AG04450 (cell line): ENCODE data around the gene TRIM8. TPM values are rescaled to one million over a fixed set of nuclear protein-coding genes. Genes with fewer than 3 reads are reported as not detected.
"Not testable (repeated sequence)": the region's sequence is repeated elsewhere in the genome, so short reads cannot be mapped to it uniquely, and the experiment has no call there.

ENCODE experiments used
- CTCF ChIA-PET: fragments of 300-600, 350-600 bp; formaldehyde crosslinking; extraction: SDS; loops from one replicate; lab custom pipeline; 2022; ENCODE audit warnings: antibody characterized with exemption, inconsistent platforms; lab: Charles Lee
- POLR2A ChIA-PET: fragments of 350-600 bp; formaldehyde crosslinking; extraction: SDS; loops from one replicate; lab custom pipeline; 2021; ENCODE audit warnings: antibody characterized with exemption, inconsistent platforms; lab: Yijun Ruan, JAX
- DNase-seq: peaks from one replicate; pipeline ENCODE4 v3.0.0-alpha.2; 2011; ENCODE audit warnings: low read depth, low spot score
- H3K27ac ChIP-seq: one replicate; pipeline ENCODE4 v1.5.1; 2012; ENCODE audit warnings: low read depth, low read length, control low read depth
- H3K27me3 ChIP-seq: one replicate; pipeline ENCODE4 v1.6.0; 2012; ENCODE audit warnings: low read length; ENCODE audit not compliant: control insufficient read depth, insufficient read depth
- H3K4me3 ChIP-seq: 2 replicates; pipeline ENCODE4 v1.5.1; 2011; ENCODE audit warnings: mild to moderate bottlenecking, low read depth, low read length, control low read depth
- H3K9me3 ChIP-seq: 2 replicates; pipeline ENCODE4 v1.5.1; 2012; ENCODE audit warnings: low read length; ENCODE audit not compliant: control insufficient read depth, insufficient read depth
- CTCF ChIP-seq: IDR thresholded peaks from 2 replicates; pipeline ENCODE4 v1.5.1; 2011; ENCODE audit warnings: low read depth, low read length, control low read depth, inconsistent platforms
- polyA plus RNA-seq: library from polyadenylated mRNA; depleted of rRNA; stranded (reverse); fragments of >200 nt; gene quantifications from 2 replicates; pipeline ENCODE4 v1.2.3, GENCODE V29; 2011

TRIM8 gene
- polyA plus RNA-seq, 1 experiment, result 66.8 TPM

DNA sequence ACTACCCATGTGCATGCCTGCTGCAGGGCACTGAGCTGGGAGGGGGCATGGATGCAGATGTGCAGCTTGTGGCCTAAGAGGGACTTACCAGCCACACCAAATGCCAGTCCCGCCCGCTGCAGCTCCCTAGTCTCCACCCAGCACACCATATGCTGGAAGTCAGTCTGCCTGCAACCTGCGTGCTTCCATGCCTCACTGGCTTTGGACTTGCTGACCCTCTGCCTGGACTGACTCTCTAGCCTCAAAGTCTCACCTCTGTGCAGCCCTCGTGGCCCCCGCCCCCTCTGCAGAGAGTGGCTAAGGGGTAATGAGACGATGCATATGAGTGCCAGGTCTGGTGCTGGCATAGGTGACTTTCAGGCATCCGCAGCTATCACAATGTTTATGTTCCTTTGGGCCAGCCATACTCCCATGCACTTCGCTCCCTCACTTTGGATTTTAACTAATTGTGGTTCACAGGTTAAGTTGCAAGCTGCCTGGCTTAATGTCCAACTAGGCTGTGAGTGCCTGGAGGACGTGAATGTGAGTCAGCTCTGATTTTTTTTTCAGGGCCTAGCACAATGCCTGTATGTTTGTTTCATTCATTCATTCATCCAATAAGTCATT is 21.7 kb downstream of the TRIM8 start:
- DNase-seq, result no peak
- no peaks in the 10 kb centered on the region for H3K9me3 ChIP-seq
- ChIA-PET CTCF (interaction anchor here (0.8 kb wide), 1 partner anchor 11 kb away, joined by 4 read pairs; no protein-coding TSS in a partner anchor), POLR2A (interaction anchor here (0.7 to 1.2 kb wide), 3 partner anchors 45 to 123 kb away, joined by 3 read pairs; partner anchors contain the start of gene WBP1L)
- H3K4me3 ChIP-seq, result no peak overlapping the region
- no peak for TF ChIP-seq CTCF
- H3K27me3 ChIP-seq, result no peaks in the 10 kb centered on the region
- H3K27ac ChIP-seq, result no peak overlapping the region

- H3K4me3 ChIP-seq, DNase-seq, H3K27me3 ChIP-seq, H3K27ac ChIP-seq, H3K9me3 ChIP-seq: not testable (repeated sequence)
- ChIA-PET POLR2A (interaction anchor here (0.7 kb wide), 1 partner anchor 157 kb away, joined by 3 read pairs; no protein-coding TSS in a partner anchor), CTCF (interaction anchor here (1.1 kb wide), 1 partner anchor 9 kb away, joined by 5 read pairs; no protein-coding TSS in a partner anchor)
Measured at GRCh38 chr10:102667411-102667810, 23.1 kb downstream of the TRIM8 start.

DNA sequence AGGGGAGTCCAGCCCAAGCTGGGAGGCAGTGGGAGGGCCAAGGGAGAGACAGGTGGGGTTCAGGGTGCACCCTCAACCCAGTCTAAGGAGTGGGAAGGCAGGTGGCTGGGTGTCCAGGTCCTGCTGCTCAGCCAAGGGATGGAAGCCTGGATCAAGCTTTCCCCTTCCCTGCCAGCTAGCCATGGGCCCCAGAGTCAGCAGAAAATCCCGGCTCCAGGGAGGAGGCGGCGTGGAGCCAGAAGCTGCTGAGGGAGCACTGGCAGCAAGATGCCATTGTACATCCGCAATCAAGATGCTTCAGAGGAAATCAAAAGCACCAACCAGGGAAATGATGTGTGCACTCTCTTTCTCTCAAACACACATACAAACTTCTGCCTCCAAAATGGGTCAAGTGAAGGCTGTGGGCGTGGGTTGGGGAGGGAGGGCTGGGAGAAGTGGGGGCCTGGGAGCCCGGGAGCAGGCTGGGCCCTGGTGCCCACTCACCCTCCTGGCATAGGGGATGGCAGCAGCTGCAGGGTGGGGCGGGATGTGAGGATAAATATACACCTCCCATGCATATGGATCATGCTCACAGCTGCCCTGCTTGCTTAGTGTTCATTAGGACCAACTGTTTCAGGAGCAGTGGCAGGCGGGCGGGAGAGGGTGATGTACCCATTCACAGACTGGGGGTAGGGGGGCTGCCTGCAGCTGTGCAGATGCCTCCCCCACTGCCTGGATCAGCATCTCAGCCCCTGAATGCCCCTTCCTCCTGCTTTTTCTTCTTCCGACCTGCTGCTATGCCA is 24.2 kb downstream of the TRIM8 start:
- TF ChIP-seq CTCF, result no peak
- Histone ChIP-seq H3K27me3 (no peaks in the 10 kb centered on the region), H3K27ac (no peak overlapping the region), H3K4me3 (no peak overlapping the region), H3K9me3 (no peaks in the 10 kb centered on the region)
- no peak for DNase-seq
- ChIA-PET CTCF (interaction anchor here (1.9 kb wide), 1 partner anchor 10 kb away, joined by 5 read pairs; no protein-coding TSS in a partner anchor), POLR2A (interaction anchor here (0.6 to 1.0 kb wide), 3 partner anchors 9 to 71 kb away, joined by 3 to 6 read pairs (median 6); partner anchors contain the start of genes ARL3 and SFXN2)

DNA sequence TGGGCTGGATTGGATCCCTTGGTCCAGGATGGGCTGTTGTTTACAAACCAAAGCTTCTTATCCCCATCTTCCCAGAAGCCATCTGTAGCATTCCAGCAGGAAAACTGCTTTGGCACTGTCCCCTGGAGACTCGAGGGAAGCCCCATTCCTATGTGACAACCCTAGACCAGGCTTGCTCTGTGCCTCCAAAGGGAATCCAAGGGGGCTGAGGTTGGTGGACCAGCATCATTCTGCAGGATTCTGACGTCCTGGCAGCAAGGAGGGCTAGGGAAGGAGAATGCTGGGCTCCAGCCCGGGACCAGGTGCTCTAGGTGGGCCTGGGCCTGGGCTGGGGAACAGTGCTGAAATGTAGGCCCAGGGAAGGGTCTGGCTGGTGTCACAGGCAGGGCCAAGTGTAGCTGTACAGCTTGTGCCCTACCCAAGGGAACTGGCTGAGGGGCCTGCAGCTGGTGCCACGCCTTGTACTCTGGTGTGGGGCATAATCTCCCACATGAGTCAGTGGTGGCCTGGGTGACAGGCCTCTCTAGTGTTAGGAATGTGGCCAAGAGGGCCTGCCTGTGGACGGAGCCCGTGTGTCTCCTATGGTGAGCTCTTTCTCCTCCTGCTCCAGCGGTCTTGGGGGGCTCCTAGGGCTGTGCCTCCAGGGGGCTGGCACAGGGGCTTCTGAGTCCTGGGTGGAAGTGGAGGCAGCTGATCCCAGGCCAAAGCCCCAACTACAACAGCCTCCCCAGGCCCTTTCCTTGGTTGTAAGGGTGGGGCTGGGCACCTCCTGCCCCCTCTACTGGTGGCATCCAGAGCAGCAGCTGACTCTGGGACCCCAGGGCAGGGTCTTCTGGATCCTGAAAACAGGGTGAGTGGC is 25.2 kb downstream of the TRIM8 start:
- ChIA-PET POLR2A (interaction anchor here (0.6 to 1.9 kb wide), 3 partner anchors 8 to 70 kb away, joined by 3 to 7 read pairs (median 5); no protein-coding TSS in a partner anchor), CTCF (interaction anchor here (0.7 to 1.9 kb wide), 5 partner anchors 9 to 165 kb away, joined by 3 to 5 read pairs (median 4); partner anchors contain the start of gene SUFU)
- peak; percentile 41 for TF ChIP-seq CTCF
- H3K4me3 ChIP-seq, result no peak overlapping the region
- no peak for DNase-seq
- H3K27me3 ChIP-seq, result no peaks in the 10 kb centered on the region
- H3K9me3 ChIP-seq, result no peaks in the 10 kb centered on the region
- H3K27ac ChIP-seq, result no peak overlapping the region
